HG02885 (cell line): ENCODE results near the gene NEDD1.
A peak's percentile ranks its signal among the peaks of the same experiment; 100 is the strongest.

Source experiments
- ATAC-seq: cut with Tn5 transposase; IDR thresholded peaks from one replicate; pipeline ENCODE4 v1.9.1; 2021; ENCODE audit warnings: mild to moderate bottlenecking; ENCODE audit not compliant: unreplicated experiment, poor library complexity

NEDD1 gene

GRCh38 chr12:96906849-96907670, at the start of gene NEDD1:
TSS of gene NEDD1 (plus strand) at chr12:96907257. CDS start at chr12:96909760, 2,503 bp downstream.
- peak; percentile 92 for ATAC-seq

- no peak for ATAC-seq
Measured at GRCh38 chr12:96858162-96858561, 48.9 kb upstream of the NEDD1 start.

GRCh38 chr12:96861656-96862055, 45.4 kb upstream of the NEDD1 start:
- no peak for ATAC-seq

GRCh38 chr12:96862326-96862725, 44.7 kb upstream of the NEDD1 start:
- ATAC-seq = no peak

GRCh38 chr12:96864335-96864734, 42.7 kb upstream of the NEDD1 start:
- ATAC-seq = no peak

- ATAC-seq = no peak
Measured at GRCh38 chr12:96866801-96867590, 40.1 kb upstream of the NEDD1 start.

GRCh38 chr12:96870946-96871345, 36.1 kb upstream of the NEDD1 start:
- ATAC-seq = no peak

- ATAC-seq = no peak
Measured at GRCh38 chr12:96872961-96873360, 34.1 kb upstream of the NEDD1 start.

- ATAC-seq = no peak
Measured at GRCh38 chr12:96874211-96874610, 32.8 kb upstream of the NEDD1 start.

- no peak for ATAC-seq
Measured at GRCh38 chr12:96876966-96877365, 30.1 kb upstream of the NEDD1 start.

GRCh38 chr12:96878704-96879103, 28.4 kb upstream of the NEDD1 start:
- ATAC-seq = no peak

- no peak for ATAC-seq
Measured at GRCh38 chr12:96879301-96879700, 27.8 kb upstream of the NEDD1 start.

- ATAC-seq = no peak
Measured at GRCh38 chr12:96880220-96880619, 26.8 kb upstream of the NEDD1 start.

GRCh38 chr12:96881608-96882007, 25.4 kb upstream of the NEDD1 start:
- ATAC-seq = no peak

- ATAC-seq = no peak
Measured at GRCh38 chr12:96882862-96883261, 24.2 kb upstream of the NEDD1 start.

GRCh38 chr12:96883571-96883970, 23.5 kb upstream of the NEDD1 start:
- no peak for ATAC-seq

GRCh38 chr12:96886998-96887677, 19.9 kb upstream of the NEDD1 start:
- ATAC-seq = no peak

GRCh38 chr12:96889273-96889933, 17.7 kb upstream of the NEDD1 start:
- ATAC-seq = no peak

- no peak for ATAC-seq
Measured at GRCh38 chr12:96890331-96890730, 16.7 kb upstream of the NEDD1 start.

GRCh38 chr12:96892104-96892503, 15.0 kb upstream of the NEDD1 start:
- no peak for ATAC-seq
